GM12891 (cell line): ENCODE measurements around the gene WHRN.

Experiments used
- POLR2A ChIP-seq: IDR thresholded peaks from 2 replicates; pipeline ENCODE4 v1.6.1; 2011; ENCODE audit warnings: low read depth, low read length, control low read depth
- POLR2AphosphoS5 ChIP-seq: IDR thresholded peaks from 2 replicates; pipeline ENCODE4 v1.6.1; 2011; ENCODE audit warnings: low read depth, low read length, control low read depth
- POU2F2 ChIP-seq: IDR thresholded peaks from 2 replicates; pipeline ENCODE4 v1.6.1; 2011; ENCODE audit warnings: low read depth, mild to moderate bottlenecking, control low read depth, low read length, moderate library complexity
- TAF1 ChIP-seq: IDR thresholded peaks from 2 replicates; pipeline ENCODE4 v1.6.1; 2011; ENCODE audit warnings: low read depth, low read length, control low read depth

DNA sequence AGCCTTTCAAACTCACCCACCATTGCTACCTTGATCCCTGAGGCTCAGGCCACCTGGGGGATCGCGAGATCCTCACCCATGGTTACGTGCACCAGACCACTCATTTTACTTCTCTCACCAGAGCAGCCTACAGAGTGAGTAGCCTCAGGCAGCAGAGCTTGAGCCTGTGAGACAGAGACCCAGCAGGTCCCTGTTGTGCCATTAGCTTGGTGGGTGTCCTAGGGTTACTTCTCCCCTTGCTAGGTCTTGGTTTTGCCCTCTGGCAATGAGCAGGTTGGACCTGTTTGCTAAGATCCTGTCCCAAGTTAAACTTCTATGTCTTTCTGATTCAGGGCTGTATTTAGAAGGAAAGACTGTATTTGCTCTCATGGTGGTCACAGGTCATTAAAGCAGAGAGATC, 21.8 kb downstream of the WHRN start:
- TF ChIP-seq POLR2AphosphoS5 (no peak), POLR2A (no peak), TAF1 (no peak), POU2F2 (no peak)
